Kidney epithelial cell (primary cell): Measurements from ENCODE around the gene MYO1D. TPM values are rescaled to one million over a fixed set of nuclear protein-coding genes. Genes with fewer than 3 reads are reported as not detected.
"Not testable (repeated sequence)": the region's sequence is repeated elsewhere in the genome, so short reads cannot be mapped to it uniquely, and the experiment has no call there.

Experiments used
- DNase-seq: peaks from one replicate; pipeline ENCODE4 v3.0.0-alpha.2; 2010; ENCODE audit warnings: low read depth
- H3K27me3 ChIP-seq: 2 replicates; pipeline ENCODE4 v1.6.0; 2011; ENCODE audit warnings: low read length; ENCODE audit not compliant: control insufficient read depth, insufficient read depth
- H3K36me3 ChIP-seq: 2 replicates; pipeline ENCODE4 v1.5.1; 2011; ENCODE audit warnings: low read length; ENCODE audit not compliant: control insufficient read depth, insufficient read depth
- H3K4me3 ChIP-seq: 2 replicates; pipeline ENCODE4 v1.5.1; 2011; ENCODE audit warnings: low read depth, mild to moderate bottlenecking, control low read depth, low read length
- CTCF ChIP-seq: IDR thresholded peaks from 2 replicates; pipeline ENCODE4 v1.5.1; 2011; ENCODE audit warnings: mild to moderate bottlenecking, moderate library complexity, low read length, control low read depth, inconsistent platforms; ENCODE audit not compliant: insufficient read depth, poor library complexity, severe bottlenecking
- total RNA-seq: library from RNA; depleted of rRNA; stranded (reverse); fragments of >200 nt; gene quantifications from 2 replicates; pipeline ENCODE4 v1.2.3, GENCODE V29; 2015

Gene MYO1D
- total RNA-seq, 1 donor from 2014 or later, result 95.5 TPM

GRCh38 chr17:32901743-32902142 is 24.8 kb upstream of the MYO1D start:
- Histone ChIP-seq H3K27me3 (no peaks in the 10 kb centered on the region), H3K36me3 (no peaks in the 10 kb centered on the region), H3K4me3 (no peak overlapping the region)
- no peak for TF ChIP-seq CTCF
- no peak for DNase-seq

GRCh38 chr17:32899236-32900013 is 22.5 kb upstream of the MYO1D start:
- no peak for DNase-seq
- no peaks in the 10 kb centered on the region for H3K27me3 ChIP-seq
- no peaks in the 10 kb centered on the region for H3K36me3 ChIP-seq
- H3K4me3 ChIP-seq, result no peak overlapping the region
- no peak for TF ChIP-seq CTCF

- H3K4me3 ChIP-seq, result no peak overlapping the region
- H3K36me3 ChIP-seq, result no peaks in the 10 kb centered on the region
- H3K27me3 ChIP-seq, result no peaks in the 10 kb centered on the region
- no peak for DNase-seq
- TF ChIP-seq CTCF, result no peak
Observed at GRCh38 chr17:32896647-32897258, 19.8 kb upstream of the MYO1D start.

- TF ChIP-seq CTCF, result no peak
- Histone ChIP-seq H3K4me3 (no peak overlapping the region), H3K27me3 (no peaks in the 10 kb centered on the region), H3K36me3 (no peaks in the 10 kb centered on the region)
- no peak for DNase-seq
Observed at GRCh38 chr17:32894245-32894644, 17.3 kb upstream of the MYO1D start.

- DNase-seq, H3K36me3 ChIP-seq, H3K27me3 ChIP-seq, H3K4me3 ChIP-seq: not testable (repeated sequence)
Observed at GRCh38 chr17:32887410-32887809, 10.5 kb upstream of the MYO1D start.

GRCh38 chr17:32886951-32887350 is 10.0 kb upstream of the MYO1D start:
- not testable (repeated sequence) for DNase-seq, H3K4me3 ChIP-seq, H3K27me3 ChIP-seq, H3K36me3 ChIP-seq

GRCh38 chr17:32882734-32883133 is 5.8 kb upstream of the MYO1D start:
- TF ChIP-seq CTCF, result no peak
- H3K27me3 ChIP-seq, result no peaks in the 10 kb centered on the region
- H3K36me3 ChIP-seq, result no peaks in the 10 kb centered on the region
- DNase-seq, result no peak
- H3K4me3 ChIP-seq, result no peak overlapping the region
